Stimulated activated CD4-positive, alpha-beta T cell treated with anti-CD3 and anti-CD28 coated beads, Interleukin-4, amount 100 ng/mL, for 1 hour (primary cell): Measurements from ENCODE around the gene RNF148.

ENCODE experiments used
- DNase-seq: peaks from one replicate; pipeline ENCODE4 v3.0.0-alpha.2; 2020

RNF148 gene, protein sequence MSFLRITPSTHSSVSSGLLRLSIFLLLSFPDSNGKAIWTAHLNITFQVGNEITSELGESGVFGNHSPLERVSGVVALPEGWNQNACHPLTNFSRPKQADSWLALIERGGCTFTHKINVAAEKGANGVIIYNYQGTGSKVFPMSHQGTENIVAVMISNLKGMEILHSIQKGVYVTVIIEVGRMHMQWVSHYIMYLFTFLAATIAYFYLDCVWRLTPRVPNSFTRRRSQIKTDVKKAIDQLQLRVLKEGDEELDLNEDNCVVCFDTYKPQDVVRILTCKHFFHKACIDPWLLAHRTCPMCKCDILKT

DNA sequence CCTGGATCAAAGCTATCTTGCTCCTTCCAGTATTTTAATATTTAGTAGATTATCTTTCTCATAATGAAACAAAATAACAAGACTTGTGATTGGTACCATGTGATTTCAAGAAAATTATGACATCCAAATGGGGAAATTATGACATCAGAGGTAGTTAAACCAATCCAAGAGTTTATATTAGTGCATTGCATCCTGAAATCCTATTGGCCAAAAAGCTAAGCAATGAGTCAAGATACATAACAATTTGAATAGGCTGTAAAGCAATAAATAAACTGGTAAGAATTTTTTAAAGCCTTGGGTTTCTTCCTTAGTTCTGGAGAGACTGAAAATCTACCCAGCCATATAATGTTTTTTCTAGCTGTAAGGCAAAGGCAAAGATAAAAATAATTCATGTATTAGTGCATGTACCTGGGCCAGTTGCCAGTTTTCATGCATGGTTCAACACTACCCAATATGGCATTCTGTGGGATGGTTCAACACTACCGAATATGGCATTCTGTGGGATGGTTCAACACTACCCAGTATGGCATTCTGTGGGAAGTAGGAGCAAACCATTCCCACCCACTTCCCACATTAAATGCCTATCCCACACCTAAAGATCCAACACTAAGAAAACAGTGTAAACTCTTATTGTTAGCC is at the start of gene RNF148:
TSS of gene RNF148 (minus strand) at position 51 of the 639 bp plus-strand sequence. CDS start 172 bp downstream, outside the sequence.
- DNase-seq = no peak

DNA sequence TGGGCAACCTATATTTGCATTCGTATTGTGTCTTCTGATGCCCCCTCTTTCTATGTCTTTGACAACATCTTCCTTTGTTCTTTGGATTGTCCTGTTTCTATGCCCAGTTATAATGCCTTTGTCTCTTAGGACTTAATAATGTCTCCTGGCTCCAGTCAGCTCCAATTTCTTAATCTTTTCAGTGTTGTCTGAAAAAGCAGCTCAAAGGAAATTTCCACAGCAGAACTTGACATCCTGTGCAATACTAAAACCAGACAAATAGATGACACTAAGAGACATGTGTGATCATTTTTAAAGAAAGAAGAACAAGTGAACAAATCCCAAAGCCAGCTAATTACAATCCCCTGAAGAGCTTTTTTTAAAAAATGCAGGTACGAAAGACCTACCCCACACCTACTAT is 47.7 kb upstream of the RNF148 start:
- no peak for DNase-seq

DNA sequence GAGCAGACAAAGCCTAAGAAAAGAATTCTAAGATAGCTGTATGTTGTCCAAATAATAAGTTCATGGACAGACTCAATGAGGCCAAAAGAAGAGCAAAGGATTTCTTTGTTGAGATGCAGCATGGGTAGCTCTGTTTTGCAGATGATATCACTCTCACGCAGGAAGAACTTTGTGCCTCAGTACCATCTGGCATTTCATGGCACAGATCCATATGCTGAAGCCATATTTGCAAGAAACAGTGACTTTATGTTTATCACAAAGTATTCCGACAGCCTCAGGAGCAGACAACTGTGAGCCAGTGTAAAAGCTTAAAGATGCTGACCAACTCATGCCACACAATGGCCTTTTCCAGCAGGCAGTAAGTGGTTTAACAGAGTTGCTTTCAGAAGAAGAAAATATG is 45.5 kb upstream of the RNF148 start:
- no peak for DNase-seq

DNA sequence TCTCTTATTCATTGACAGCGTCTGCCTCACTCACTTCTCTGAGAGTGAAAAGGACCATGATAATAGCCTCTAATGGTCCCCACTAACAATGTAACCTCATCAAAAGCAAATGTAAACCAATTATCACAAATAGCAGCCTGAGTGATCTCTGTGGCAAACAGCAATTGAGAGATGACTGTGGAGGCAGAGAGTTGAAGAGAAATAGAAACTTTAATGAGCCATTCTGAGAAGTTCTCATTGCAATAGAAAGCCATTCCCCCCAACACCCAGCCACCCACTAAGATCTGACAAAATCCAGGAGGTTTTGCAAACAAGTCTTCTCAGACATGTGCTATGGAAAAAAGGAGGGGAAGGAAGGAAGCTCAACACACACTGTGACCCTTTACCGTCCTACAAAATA is 44.2 kb upstream of the RNF148 start:
- DNase-seq = no peak

DNA sequence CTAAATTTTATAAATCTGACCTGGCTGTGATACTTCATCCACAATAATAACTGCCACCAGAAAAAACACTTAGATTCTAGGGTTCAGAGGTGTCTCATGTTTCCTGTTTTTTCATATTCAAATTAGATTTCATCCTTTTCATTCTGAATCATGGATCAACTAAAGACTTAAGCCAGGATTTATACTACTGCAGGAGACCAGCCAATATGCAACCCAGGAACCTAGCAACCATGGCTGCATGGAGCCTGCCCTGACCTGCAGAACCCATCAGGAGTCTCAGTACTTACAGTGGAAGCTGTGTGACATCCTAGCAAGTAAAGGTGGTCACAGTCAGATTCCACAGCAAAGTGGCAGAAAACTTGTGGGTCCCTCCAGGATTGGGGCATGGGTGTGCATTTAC is 40.5 kb upstream of the RNF148 start:
- no peak for DNase-seq

DNA sequence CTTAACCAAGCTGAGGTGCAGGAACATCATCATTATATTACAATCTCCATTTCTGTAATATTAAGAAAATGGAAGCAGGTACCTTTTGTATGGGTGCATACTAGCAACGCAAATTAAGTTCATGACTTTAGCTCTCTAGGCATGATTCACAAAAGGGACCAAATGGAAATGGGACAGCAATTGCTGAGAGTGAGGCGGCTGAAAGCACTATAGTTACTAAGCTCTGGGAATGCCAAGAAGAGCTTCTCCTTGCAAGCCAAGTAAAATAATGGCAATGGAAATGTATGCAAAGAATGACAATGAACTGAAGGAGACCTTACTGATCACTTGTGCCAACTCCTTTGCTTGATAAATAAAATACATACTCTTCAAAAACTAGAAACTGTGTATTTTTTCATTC is 36.2 kb upstream of the RNF148 start:
- no peak for DNase-seq

DNA sequence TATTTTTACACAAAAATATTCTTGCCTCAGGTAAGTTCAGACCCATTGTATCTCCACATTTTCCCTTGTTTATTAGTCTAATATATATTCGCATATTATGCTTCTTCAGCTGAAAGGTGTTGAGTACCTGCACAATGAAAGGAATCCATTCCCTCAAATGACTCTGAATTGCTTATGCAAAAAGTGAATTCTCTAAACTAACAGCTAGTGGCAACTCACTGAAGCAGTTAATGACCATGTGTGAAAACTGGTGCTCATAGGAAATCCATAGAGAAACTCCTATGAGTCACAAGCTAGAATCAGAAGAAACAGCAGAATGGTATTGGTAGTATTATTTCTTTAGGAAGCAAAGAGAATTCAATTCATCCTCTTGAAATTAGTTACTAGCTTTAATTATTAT is 33.5 kb upstream of the RNF148 start:
- DNase-seq = no peak

DNA sequence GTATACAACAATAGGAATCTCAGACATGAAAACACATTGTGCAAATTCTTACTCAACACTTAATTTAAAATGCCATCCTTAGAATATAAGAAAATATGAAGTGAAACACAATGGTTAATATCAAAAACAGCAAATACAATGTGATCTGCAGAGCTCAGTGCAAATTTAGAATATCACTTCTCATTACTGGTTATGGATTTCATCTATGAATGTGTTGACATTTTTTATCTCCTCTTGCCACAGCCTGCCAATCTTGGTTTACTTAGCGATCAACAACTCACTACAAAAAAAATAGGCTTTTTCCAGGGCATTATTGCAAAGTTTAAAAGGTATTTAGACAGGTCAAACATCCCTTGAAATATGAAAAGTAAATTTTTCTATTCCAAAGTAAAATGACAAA is 25.0 kb upstream of the RNF148 start:
- DNase-seq = no peak

DNA sequence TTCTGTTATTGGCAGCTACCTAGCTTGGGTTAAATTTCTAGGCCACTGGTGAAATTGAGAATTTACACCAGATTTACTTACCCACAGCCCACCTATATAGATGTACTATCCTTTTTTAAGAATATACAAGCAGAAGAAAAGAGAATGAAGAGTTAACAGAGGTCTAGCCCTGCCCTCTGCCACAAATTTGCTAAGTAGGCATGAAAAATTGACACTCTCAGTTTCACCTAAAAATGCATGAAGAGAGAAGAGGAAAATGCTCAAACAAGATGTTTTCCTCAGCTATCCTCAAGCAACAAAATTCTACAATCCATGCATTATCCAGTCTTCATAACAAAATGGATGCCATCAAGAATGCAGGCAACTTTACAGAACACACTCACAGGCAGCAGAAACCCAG is 24.6 kb upstream of the RNF148 start:
- DNase-seq = no peak

DNA sequence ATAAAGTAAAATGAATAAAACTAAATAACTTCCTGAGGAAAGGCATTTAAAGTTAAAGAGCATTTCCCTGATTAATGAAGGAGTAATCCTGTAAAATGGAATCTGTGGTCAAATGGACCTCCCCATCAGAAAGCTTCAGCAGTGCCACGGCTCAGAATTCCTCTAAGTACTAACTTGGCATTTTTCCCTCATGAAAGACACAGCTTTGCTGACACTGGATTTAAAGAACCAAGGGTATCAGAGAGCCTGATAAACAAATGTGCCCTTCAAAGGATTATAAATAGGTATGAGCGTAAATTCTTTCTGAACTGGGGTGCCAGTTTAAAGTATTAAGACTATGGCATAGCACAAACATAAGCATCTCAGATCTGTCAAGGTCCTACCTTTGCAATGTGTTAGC is 24.2 kb upstream of the RNF148 start:
- no peak for DNase-seq

DNA sequence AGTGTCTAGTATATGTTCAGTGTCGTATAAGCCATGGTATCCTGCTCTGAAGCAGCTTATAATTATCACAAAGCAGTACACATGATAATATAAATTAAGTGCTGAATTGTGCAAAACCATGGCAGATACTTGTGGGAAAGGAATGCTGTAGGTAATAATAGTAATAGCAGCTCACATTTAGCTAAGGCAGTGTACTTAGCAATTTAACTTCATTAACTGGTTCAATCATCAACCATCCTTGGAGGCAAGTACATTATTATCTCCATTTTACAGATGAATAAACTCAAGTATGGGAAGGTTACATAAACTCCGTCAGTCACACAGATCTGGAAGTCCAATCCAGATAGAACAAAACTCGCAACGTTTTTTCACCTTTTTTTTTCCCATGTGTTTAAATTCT is 21.6 kb upstream of the RNF148 start:
- no peak for DNase-seq

DNA sequence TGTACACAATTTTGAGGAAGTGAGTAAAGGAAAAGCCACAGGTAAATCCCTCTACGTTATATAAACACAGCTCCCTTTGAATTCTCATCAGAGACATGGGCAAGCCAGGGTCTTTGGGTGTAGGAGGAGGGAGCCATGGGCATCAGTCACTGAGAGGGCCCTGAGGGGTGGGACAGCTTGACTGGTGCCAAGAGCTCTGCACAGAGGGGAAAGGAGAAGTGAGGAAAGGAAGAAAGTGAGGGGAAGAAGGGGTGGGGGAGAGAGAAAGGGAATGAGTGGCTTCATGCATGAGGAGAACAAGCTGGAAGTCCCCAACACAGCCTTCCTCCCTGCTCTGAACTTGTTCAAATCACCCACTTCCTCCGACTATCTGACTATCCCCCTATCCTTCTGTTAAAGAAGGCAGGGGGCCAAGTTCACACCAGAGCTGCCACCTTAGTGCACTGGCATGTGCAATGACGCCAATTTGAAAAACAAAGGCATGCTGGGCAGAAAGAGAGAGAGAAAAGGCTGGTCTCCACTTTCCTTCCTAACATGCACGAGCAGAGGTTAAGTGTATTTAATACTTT is 16.4 kb upstream of the RNF148 start:
- no peak for DNase-seq

DNA sequence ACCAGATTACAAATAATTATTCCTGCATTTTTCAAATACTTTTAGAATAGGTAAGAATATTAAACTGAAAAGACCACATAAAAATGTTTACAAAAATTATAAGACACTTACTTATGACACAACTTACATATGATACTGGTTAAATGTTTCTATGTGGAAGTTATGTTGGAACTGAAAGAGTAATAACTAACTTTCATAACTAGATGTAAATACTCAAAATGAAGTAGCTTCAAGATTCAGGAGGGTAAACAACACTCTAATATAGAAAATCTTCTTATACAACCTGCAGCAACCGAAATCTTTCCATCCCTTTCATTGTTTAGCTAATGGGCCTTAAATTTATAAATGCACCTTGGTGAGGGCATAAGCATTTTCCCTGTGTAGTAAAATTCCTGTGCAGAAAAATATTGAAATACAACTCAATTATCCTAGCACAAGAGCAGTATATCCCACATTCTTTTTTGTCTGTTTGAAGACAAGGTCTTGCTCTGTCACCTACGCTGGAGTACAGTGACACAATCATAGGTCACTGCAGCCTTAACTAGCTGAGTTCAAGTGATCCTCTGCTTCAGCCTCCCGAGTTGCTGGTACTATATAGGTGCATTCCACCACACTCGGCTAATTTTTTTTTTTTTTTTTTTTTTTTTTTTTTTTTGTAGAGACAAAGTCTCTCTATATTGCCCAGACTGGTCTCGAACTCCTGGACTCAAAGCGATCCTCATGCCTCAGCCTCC is 14.8 kb upstream of the RNF148 start:
- DNase-seq = no peak

DNA sequence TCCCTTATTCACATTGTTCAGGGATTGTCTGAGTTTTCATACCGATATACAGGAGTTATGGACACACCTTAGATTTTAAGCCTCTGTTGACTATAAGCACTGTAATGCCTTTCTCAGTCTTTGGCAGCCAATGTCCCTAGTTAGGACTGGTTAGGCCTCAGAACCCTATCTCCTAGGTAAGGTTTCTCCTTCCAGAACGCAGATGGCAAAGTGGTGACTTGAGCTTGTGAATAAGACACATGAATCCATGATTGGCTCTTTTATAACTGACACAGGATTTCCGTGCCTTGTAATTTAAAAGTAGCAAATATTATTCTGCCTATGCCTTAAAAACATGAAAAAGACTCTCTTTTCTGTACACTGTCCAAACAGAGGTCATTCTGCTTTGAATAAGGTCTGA is 12.5 kb upstream of the RNF148 start:
- no peak for DNase-seq

DNA sequence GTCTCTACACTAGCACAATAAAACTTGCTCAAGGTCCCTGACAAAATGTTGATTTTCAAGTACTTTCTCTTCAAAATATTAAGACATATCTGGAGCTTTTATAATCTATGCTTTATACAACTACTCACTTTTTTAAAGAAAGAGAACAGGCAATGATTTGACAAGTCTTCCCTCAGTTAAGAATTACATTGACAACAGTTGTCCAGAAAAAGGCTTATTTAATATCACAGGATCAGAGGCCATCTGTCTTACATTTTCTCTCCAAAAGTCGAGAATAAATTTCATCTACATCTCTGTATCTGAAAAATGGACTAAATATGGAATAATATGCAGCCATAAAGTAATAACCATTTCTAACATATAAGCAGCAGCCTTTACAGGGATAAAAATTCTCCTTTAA is 8.2 kb upstream of the RNF148 start:
- DNase-seq = no peak

DNA sequence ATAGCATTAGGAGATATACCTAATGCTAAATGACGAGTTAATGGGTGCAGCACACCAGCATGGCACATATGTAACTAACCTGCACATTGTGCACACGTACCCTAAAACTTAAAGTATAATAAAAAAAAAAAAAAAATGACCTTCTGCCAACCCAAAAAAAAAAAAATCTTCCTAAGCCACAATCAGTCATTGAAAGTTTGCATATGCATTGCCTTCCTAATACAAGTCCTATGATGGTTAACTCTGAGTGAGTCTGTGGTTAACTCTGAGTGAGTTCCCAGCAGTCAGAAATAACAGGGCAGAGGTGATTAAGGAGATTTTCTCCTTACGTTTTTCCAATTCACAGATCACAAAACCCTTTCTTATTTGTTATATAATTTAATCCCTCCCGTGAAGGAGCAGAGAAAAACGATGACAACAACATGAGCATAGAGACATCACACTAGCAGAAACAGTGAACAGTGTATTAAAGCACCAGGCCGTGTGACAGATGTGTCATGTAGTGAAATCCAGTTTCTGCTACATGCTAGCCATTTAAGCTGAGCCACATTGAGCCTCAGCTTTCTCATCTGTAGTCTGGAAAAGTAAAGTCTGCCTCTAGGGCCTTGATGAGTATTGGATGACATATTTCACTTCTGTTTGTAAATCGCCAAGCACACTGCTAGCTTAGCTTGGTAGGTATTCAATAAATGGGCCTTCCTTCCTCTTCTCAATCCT is 7.4 kb upstream of the RNF148 start:
- DNase-seq = no peak

DNA sequence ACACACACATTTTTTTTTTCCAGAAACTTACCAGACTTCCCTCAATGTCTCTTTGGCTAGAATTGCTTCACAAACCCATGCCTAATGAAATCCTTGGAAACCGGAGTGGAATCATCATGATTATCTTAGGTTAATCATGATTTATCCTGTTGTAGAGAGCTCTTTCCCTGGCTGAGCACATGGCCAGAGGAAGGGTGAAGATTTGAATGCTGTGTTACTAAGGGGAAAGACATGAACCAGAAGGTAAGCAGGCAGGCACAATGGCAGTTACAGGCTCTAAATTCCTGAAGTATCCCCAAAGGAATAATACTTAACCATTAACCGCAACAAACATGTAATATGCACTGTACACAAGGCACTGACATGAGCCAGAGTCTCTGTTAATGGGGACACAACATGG is 4.1 kb upstream of the RNF148 start:
- no peak for DNase-seq

DNA sequence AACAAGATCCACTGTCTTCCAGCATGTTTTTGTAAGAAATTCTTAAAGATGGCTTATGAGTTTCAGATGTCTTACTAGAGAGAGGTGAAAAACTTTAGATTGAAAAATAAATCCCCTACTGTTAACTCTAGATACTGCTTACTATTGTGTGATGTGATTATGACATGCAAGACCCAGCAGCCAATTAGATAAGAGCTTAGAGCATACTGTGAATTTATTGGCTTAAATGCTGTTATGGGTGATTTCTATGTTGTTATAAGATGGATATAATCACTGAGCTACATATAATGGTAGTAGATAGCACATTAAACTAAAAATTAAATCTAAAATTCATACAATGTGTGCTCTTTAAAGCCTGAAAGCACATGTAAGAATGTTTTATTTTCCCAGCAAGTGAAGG is 3.7 kb downstream of the RNF148 start, which contains the start of gene RNF133:
TSS of gene RNF133 (minus strand) at position 101 of the 400 bp plus-strand sequence. CDS start 199 bp downstream, outside the sequence.
- DNase-seq = no peak

DNA sequence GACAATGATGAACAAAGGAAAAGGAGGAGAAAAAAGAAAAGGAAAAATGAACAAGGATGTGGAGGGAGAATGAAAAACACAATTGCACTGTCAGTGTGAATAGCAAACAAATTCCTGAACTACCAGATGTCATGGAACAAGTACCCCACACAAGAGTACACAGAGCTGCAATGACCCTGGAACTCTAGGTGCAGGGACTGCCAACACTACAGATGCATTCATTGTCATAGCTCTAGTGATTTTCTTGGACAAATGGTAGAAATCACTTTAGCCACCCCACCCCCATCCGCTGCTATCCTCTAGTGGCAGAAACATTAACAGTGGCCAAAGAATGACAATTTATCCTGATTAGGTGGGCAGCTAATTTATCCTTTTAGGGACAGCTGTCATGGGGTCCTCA is 6.9 kb downstream of the RNF148 start:
- no peak for DNase-seq

DNA sequence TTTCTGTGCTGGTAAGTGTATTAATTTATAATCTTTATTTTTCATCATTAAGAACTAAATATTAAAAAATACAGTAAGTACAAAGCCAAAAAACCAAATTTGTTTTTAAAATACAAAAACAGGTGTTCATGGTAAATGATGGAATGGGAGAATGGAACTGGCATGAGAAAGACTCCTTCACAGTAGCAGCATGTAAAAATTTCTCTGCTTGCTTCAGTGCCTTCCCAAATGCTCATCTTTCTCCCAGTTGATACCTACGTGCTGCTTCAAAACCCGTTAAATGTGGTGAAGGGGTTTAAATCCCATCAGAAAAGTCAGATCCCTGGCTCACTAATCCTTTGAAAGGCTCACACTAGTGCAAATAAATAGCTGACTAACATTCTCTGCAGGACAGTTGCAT is 8.0 kb downstream of the RNF148 start:
- no peak for DNase-seq

DNA sequence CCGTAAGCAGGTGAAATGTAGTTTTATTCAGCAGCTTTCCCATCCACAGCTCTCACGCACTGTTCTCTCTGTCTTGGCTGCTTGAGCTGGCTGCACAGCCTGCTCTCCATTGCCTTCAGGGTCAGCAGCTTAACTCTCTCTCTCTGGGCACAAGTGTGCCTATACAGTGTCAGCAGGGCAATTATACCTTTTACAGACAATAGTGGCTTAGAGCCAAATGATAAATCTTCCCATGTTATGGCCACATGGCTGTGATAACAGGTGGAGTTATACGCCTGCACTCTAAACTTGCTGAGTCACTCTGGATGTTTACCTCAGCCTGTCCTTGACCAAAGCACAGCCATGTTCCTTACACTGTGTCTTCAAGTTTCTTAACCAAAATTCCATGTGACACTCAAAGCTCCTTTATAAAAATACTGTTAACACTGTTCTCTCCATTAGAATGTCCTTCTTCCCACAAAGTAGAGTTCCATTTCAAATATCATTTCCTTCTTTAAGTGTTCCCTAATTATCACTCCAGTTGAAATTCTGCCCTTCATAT is 9.9 kb downstream of the RNF148 start:
- no peak for DNase-seq

DNA sequence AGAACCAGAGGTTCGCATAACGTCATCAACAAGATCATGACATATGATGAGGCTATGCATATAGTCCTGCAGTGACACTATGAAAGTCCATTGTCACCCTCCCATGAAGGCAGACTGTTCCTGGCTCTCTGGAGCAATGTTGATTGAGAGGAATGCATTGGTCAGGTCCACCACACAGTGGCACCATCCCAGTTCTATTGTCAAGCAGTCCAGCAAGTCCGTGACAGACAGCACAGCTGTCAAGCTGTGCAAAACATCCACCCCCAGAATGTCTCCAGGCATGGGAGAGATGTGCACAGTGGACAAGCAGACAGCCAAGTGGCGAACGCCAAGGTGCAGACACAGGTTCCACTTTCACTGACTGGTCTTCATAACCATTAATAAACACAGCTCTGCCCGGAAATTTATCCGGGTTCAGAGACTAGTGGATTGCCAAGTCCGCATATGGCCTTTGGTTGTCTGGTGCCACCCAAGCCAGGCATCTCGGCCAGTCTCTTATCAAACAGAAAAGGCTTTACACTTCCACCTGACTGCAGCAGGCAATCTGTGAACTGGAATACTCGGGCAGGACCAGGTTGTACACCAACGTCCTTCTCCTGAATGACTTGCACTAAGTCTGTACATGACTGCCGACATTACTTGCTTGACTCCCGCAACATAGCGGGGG is 11.0 kb downstream of the RNF148 start:
- DNase-seq = no peak
